Panc1 (cell line): ENCODE data around the gene OST4. TPM values are rescaled to one million over a fixed set of nuclear protein-coding genes. Genes with fewer than 3 reads are reported as not detected.

Experiments
- ATAC-seq: fragments of 200-7000 bp; cut with Tn5 transposase; 2 replicates; pipeline ENCODE4 v1.9.1; 2020; ENCODE audit warnings: mild to moderate bottlenecking, moderate library complexity
- BruUV-seq: library from RNA; stranded (reverse); fragments of 400-500 nt; replicated peaks from 2 replicates; lab custom pipeline; 2021; lab: Mats Ljungman, UMichigan
- CTCF ChIA-PET: fragments of 300-600 bp; sonication (Branson Sonifier 250); formaldehyde crosslinking; loops from one replicate; lab custom pipeline; 2022; ENCODE audit warnings: antibody characterized with exemption; lab: Charles Lee
- POLR2A ChIA-PET: fragments of 300-600 bp; sonication (Branson Sonifier 250); formaldehyde crosslinking; loops from one replicate; lab custom pipeline; 2022; ENCODE audit warnings: antibody characterized with exemption; lab: Charles Lee
- DNase-seq: peaks from one replicate; pipeline ENCODE4 v3.0.0-alpha.2; 2010; ENCODE audit warnings: low read depth, low spot score
- H3K27ac ChIP-seq: 2 replicates; pipeline ENCODE4 v1.5.1; 2011; ENCODE audit warnings: mild to moderate bottlenecking, low read length, inconsistent platforms
- H3K27me3 ChIP-seq: fragments of 200-500 bp; sonication (Bioruptor generic); 2 replicates; pipeline ENCODE4 v1.6.0; 2014; ENCODE audit warnings: low read length, inconsistent platforms; ENCODE audit not compliant: control insufficient read depth, insufficient read depth
- H3K36me3 ChIP-seq: fragments of 200-500 bp; sonication (Bioruptor generic); 2 replicates; pipeline ENCODE4 v1.5.1; 2014; ENCODE audit warnings: inconsistent platforms, mild to moderate bottlenecking, low read length, moderate library complexity; ENCODE audit not compliant: control insufficient read depth, insufficient read depth
- H3K4me1 ChIP-seq: 2 replicates; pipeline ENCODE4 v1.5.1; 2011; ENCODE audit warnings: inconsistent platforms, mild to moderate bottlenecking, low read length, moderate library complexity; ENCODE audit not compliant: control insufficient read depth, insufficient read depth
- H3K4me3 ChIP-seq, 2 experiments: 2 replicates each; pipeline ENCODE4 v1.5.1; 2011 to 2012; ENCODE audit warnings: low read depth in 2 of 2, low read length in 2 of 2, mild to moderate bottlenecking in 2 of 2, inconsistent platforms in 1 of 2, moderate library complexity in 1 of 2
- H3K9me3 ChIP-seq: fragments of 200-500 bp; sonication (Bioruptor generic); 2 replicates; pipeline ENCODE4 v1.5.1; 2014; ENCODE audit warnings: low read depth, mild to moderate bottlenecking, inconsistent platforms, low read length, moderate library complexity; ENCODE audit not compliant: control insufficient read depth, insufficient read depth
- CTCF ChIP-seq: fragments of 450-650 bp; IDR thresholded peaks from 2 replicates; pipeline ENCODE4 v1.5.1; 2017; ENCODE audit warnings: mild to moderate bottlenecking
- POLR2AphosphoS5 ChIP-seq: IDR thresholded peaks from 2 replicates; pipeline ENCODE4 v1.6.1; 2012; ENCODE audit warnings: mild to moderate bottlenecking, low read depth, low read length, moderate library complexity
- SIN3A ChIP-seq: IDR thresholded peaks from 2 replicates; pipeline ENCODE4 v1.6.1; 2012; ENCODE audit warnings: low read depth, mild to moderate bottlenecking, low read length, moderate library complexity, borderline replicate concordance; ENCODE audit not compliant: insufficient read depth
- TCF7L2 ChIP-seq: IDR thresholded peaks from 2 replicates; pipeline ENCODE4 v1.6.1; 2011; ENCODE audit warnings: mild to moderate bottlenecking, low read depth, low read length, inconsistent platforms
- in situ Hi-C: cut with HindIII; loops from 2 replicates; pipeline ENCODE4 v1.10.0; 2016; ENCODE audit warnings: low sequenced_read_pairs, low pct_unique_long_range_greater_than_20kb
- intact Hi-C: fragments of 100-400 bp; cut with micrococcal nuclease; formaldehyde crosslinking; loops from one replicate; pipeline ENCODE4 v1.10.0; 2022; ENCODE audit not compliant: unreplicated experiment
- total RNA-seq: library from RNA; stranded (reverse); gene quantifications from one replicate; pipeline ENCODE4 v1.2.1, GENCODE V29; 2021; ENCODE audit not compliant: unreplicated experiment
- TF ChIP-seq, protein P1 (sequence below), 2 experiments: IDR thresholded peaks; 2 replicates each; pipeline ENCODE4 v1.6.1; 2011 to 2012; ENCODE audit warnings: low read depth in 2 of 2, control low read depth in 1 of 2, low read length in 1 of 2, mild to moderate bottlenecking in 1 of 2, moderate library complexity in 1 of 2; ENCODE audit not compliant: insufficient read depth in 1 of 2

Gene OST4
- total RNA-seq, 1 experiment from 2014 or later, result 219 TPM

DNA sequence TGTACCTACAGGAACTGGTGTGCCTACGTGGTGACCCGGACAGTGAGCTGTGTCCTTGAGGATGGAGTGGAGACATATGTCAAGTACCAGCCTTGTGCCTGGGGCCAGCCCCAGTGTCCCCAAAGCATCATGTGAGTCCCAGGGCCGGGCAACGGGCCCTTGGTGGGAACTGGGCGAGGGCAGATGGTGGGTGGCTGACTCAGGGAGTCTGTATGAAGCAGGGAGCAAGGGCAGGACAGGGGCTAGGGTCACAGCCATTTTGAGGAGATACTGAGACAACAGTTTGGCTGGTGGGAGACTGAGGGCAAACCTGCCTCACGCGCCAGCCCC, 8.7 kb upstream of the OST4 start:
- H3K4me1 ChIP-seq, result peaks cover 3% of the 10 kb centered on the region
- CTCF ChIA-PET, result no interaction called here

GRCh38 chr2:27079233-27080139, 8.0 kb upstream of the OST4 start:
- Histone ChIP-seq H3K27ac (no peak overlapping the region), H3K9me3 (no peaks in the 10 kb centered on the region), H3K27me3 (no peaks in the 10 kb centered on the region), H3K4me1 (peaks cover 3% of the 10 kb centered on the region), H3K4me3 (peak overlapping the region in 1 of 2 experiments; percentile 40; a peak in 1 of 4 replicates), H3K36me3 (no peaks in the 10 kb centered on the region)
- DNase-seq (no peak), ATAC-seq (no peak)
- ChIA-PET POLR2A (no interaction called here), CTCF (no interaction called here)
- intact Hi-C loops, result loop anchor here (10.0 kb wide), 1 partner anchor 115 kb away; no protein-coding TSS in a partner anchor
- no TSS peak for BruUV-seq
- in situ Hi-C loops, result no loop called here
- TF ChIP-seq SIN3A, result no peak
- TF ChIP-seq TCF7L2, result no peak
- TF ChIP-seq, protein P1, sequence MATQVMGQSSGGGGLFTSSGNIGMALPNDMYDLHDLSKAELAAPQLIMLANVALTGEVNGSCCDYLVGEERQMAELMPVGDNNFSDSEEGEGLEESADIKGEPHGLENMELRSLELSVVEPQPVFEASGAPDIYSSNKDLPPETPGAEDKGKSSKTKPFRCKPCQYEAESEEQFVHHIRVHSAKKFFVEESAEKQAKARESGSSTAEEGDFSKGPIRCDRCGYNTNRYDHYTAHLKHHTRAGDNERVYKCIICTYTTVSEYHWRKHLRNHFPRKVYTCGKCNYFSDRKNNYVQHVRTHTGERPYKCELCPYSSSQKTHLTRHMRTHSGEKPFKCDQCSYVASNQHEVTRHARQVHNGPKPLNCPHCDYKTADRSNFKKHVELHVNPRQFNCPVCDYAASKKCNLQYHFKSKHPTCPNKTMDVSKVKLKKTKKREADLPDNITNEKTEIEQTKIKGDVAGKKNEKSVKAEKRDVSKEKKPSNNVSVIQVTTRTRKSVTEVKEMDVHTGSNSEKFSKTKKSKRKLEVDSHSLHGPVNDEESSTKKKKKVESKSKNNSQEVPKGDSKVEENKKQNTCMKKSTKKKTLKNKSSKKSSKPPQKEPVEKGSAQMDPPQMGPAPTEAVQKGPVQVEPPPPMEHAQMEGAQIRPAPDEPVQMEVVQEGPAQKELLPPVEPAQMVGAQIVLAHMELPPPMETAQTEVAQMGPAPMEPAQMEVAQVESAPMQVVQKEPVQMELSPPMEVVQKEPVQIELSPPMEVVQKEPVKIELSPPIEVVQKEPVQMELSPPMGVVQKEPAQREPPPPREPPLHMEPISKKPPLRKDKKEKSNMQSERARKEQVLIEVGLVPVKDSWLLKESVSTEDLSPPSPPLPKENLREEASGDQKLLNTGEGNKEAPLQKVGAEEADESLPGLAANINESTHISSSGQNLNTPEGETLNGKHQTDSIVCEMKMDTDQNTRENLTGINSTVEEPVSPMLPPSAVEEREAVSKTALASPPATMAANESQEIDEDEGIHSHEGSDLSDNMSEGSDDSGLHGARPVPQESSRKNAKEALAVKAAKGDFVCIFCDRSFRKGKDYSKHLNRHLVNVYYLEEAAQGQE (IDR thresholded peaks at IDR 0.05; ENCODE audit: insufficient read depth in 1 of 2, low read depth in 2 of 2, low read length in 1 of 2), result no peak
- TF ChIP-seq CTCF, result no peak
- TF ChIP-seq POLR2AphosphoS5, result no peak

More for the DNA sequence above, 8.7 kb upstream of the OST4 start:
- intact Hi-C loops (loop anchor here (10.0 kb wide), 1 partner anchor 115 kb away; no protein-coding TSS in a partner anchor), in situ Hi-C loops (no loop called here)
- no peaks in the 10 kb centered on the region for H3K9me3 ChIP-seq
- ATAC-seq (no peak), DNase-seq (no peak)
- no peaks in the 10 kb centered on the region for H3K36me3 ChIP-seq
- BruUV-seq, result no TSS peak
- POLR2A ChIA-PET, result no interaction called here
- no peaks in the 10 kb centered on the region for H3K27me3 ChIP-seq
- peak overlapping the region in 1 of 2 experiments; percentile 40; a peak in 1 of 4 replicates for H3K4me3 ChIP-seq
- H3K27ac ChIP-seq, result no peak overlapping the region
- TF ChIP-seq, protein P1 (IDR thresholded peaks at IDR 0.05; ENCODE audit: insufficient read depth in 1 of 2, low read depth in 2 of 2, low read length in 1 of 2), result no peak
- TF ChIP-seq SIN3A, result no peak
- no peak for TF ChIP-seq POLR2AphosphoS5
- TF ChIP-seq CTCF, result no peak
